MCF 10A (cell line): Measurements from ENCODE around the gene GPC6. TPM values are rescaled to one million over a fixed set of nuclear protein-coding genes. Genes with fewer than 3 reads are reported as not detected.

ENCODE experiments used
- BruUV-seq: library from RNA; stranded (reverse); fragments of 400-500 nt; replicated peaks from 2 replicates; lab custom pipeline; 2021; lab: Mats Ljungman, UMichigan
- CTCF ChIA-PET: fragments of 300-600 bp; sonication (Branson Sonifier 250); formaldehyde crosslinking; extraction: SDS; loops from one replicate; lab custom pipeline; 2021; ENCODE audit warnings: antibody characterized with exemption, inconsistent platforms; lab: Yijun Ruan, JAX
- POLR2A ChIA-PET: fragments of 300-600, 350-650 bp; sonication (Branson Sonifier 250); formaldehyde crosslinking; extraction: SDS; loops from one replicate; lab custom pipeline; 2020; ENCODE audit warnings: antibody characterized with exemption, inconsistent platforms; lab: Yijun Ruan, JAX
- DNase-seq: peaks from one replicate; pipeline ENCODE4 v3.0.0-alpha.2; 2018; ENCODE audit not compliant: unreplicated experiment
- H3K27ac Mint-ChIP-seq: one replicate; pipeline ENCODE4 v1.8.0; 2022; ENCODE audit warnings: mild to moderate bottlenecking, low read depth, mixed read lengths; ENCODE audit not compliant: unreplicated experiment
- H3K27me3 Mint-ChIP-seq: one replicate; pipeline ENCODE4 v1.8.0; 2022; ENCODE audit warnings: mixed read lengths; ENCODE audit not compliant: insufficient read depth, unreplicated experiment
- H3K36me3 Mint-ChIP-seq: one replicate; pipeline ENCODE4 v1.8.0; 2022; ENCODE audit warnings: mild to moderate bottlenecking, moderate library complexity, mixed read lengths; ENCODE audit not compliant: insufficient read depth, unreplicated experiment
- H3K4me1 Mint-ChIP-seq: one replicate; pipeline ENCODE4 v1.8.0; 2022; ENCODE audit warnings: mixed read lengths; ENCODE audit not compliant: insufficient read depth, unreplicated experiment
- H3K4me3 Mint-ChIP-seq: one replicate; pipeline ENCODE4 v1.8.0; 2022; ENCODE audit warnings: mild to moderate bottlenecking, moderate library complexity, mixed read lengths; ENCODE audit not compliant: unreplicated experiment
- H3K9me3 Mint-ChIP-seq: one replicate; pipeline ENCODE4 v1.8.0; 2022; ENCODE audit warnings: mixed read lengths; ENCODE audit not compliant: unreplicated experiment
- CTCF ChIP-seq: fragments of 200-600 bp; IDR thresholded peaks from one replicate; pipeline ENCODE4 v1.8.0; 2022; ENCODE audit warnings: antibody characterized with exemption, mild to moderate bottlenecking; ENCODE audit not compliant: unreplicated experiment
- intact Hi-C: fragments of 100-400 bp; cut with micrococcal nuclease; formaldehyde crosslinking; loops from 2 replicates; pipeline ENCODE4 v1.14.1; 2022
- total RNA-seq: library from RNA; stranded (reverse); gene quantifications from 2 replicates; pipeline ENCODE4 v1.2.3, GENCODE V29; 2022

Gene GPC6
- total RNA-seq, 1 experiment from 2014 or later = 8.4 TPM

GRCh38 chr13:94346261-94347019, 1119.8 kb downstream of the GPC6 start:
- H3K27me3 Mint-ChIP-seq = no peaks in the 10 kb centered on the region
- no TSS peak for BruUV-seq
- peaks cover 14% of the 10 kb centered on the region for H3K4me1 Mint-ChIP-seq
- intact Hi-C loops = loop anchor here (5.0 to 10.0 kb wide), 2 partner anchors 152 to 1099 kb away; no protein-coding TSS in a partner anchor
- no peaks in the 10 kb centered on the region for H3K9me3 Mint-ChIP-seq
- no peak overlapping the region for H3K27ac Mint-ChIP-seq
- ChIA-PET CTCF (interaction anchor here (0.6 to 3.2 kb wide), 27 partner anchors 8 to 1629 kb away, joined by 3 to 32 read pairs (median 4); partner anchors contain the start of gene GPC6), POLR2A (interaction anchor here (1.0 to 2.3 kb wide), 6 partner anchors 8 to 1120 kb away, joined by 3 to 7 read pairs (median 6); partner anchors contain the start of gene GPC6)
- H3K4me3 Mint-ChIP-seq = no peak overlapping the region
- no peaks in the 10 kb centered on the region for H3K36me3 Mint-ChIP-seq
- no peak for DNase-seq
- no peak for TF ChIP-seq CTCF

GRCh38 chr13:94351292-94351990, 1124.8 kb downstream of the GPC6 start:
- no peaks in the 10 kb centered on the region for H3K4me1 Mint-ChIP-seq
- no peaks in the 10 kb centered on the region for H3K27me3 Mint-ChIP-seq
- DNase-seq = no peak
- H3K36me3 Mint-ChIP-seq = no peaks in the 10 kb centered on the region
- no peak for TF ChIP-seq CTCF
- no peaks in the 10 kb centered on the region for H3K9me3 Mint-ChIP-seq
- no TSS peak for BruUV-seq
- ChIA-PET CTCF (interaction anchor here (0.6 to 3.3 kb wide), 4 partner anchors 10 to 1272 kb away, joined by 3 to 12 read pairs (median 4); no protein-coding TSS in a partner anchor), POLR2A (no interaction called here)
- H3K27ac Mint-ChIP-seq = no peak overlapping the region
- H3K4me3 Mint-ChIP-seq = no peak overlapping the region
- intact Hi-C loops = no loop called here

GRCh38 chr13:94352057-94352456, 1125.5 kb downstream of the GPC6 start:
- intact Hi-C loops = no loop called here
- Mint-ChIP-seq H3K27me3 (no peaks in the 10 kb centered on the region), H3K4me3 (no peak overlapping the region), H3K9me3 (peaks cover 4% of the 10 kb centered on the region), H3K27ac (no peak overlapping the region), H3K36me3 (no peaks in the 10 kb centered on the region), H3K4me1 (no peaks in the 10 kb centered on the region)
- no TSS peak for BruUV-seq
- TF ChIP-seq CTCF = no peak
- POLR2A ChIA-PET = no interaction called here
- CTCF ChIA-PET = interaction anchor here (0.6 to 3.3 kb wide), 4 partner anchors 9 to 1455 kb away, joined by 3 to 12 read pairs (median 3); no protein-coding TSS in a partner anchor
- no peak for DNase-seq
